NCI-H510A (cell line): ENCODE results near the gene SPINK7.

Source experiments
- DNase-seq: peaks from one replicate; lab custom pipeline; 2025; lab: John Stamatoyannopoulos, UW

SPINK7 gene

GRCh38 chr5:148343603-148344487 lies 31.6 kb downstream of the SPINK7 start:
- no peak for DNase-seq

GRCh38 chr5:148347706-148348105 lies 35.5 kb downstream of the SPINK7 start:
- no peak for DNase-seq

GRCh38 chr5:148352696-148353095 lies 40.5 kb downstream of the SPINK7 start:
- DNase-seq = no peak

- no peak for DNase-seq
Measured at GRCh38 chr5:148353634-148354033, 41.4 kb downstream of the SPINK7 start.

GRCh38 chr5:148364343-148364742 lies 52.1 kb downstream of the SPINK7 start:
- DNase-seq = no peak
